ENCODE data around the gene TMCO1.
"Not testable (repeated sequence)": the region's sequence is repeated elsewhere in the genome, so short reads cannot be mapped to it uniquely, and the experiment has no call there.

TMCO1 gene

DNA sequence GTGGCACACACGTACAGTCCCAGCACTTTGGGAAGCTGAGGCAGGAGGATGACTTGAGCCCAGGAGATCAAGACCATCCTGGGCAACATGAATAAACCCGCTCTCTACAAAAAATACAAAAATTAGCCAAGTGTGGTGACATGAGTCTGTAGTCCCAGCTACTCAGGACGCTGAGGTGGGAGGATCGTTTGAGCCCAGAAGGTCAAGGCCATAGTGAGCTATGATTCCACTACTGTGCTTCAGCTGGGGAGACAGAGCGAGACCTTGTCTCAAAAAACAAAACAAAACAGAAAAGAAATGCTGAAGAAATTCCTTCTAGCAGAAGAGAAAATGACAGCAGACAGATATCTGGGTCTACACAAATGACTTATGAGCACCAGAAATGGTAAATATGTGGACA is 80.6 kb downstream of the TMCO1 start:
- DNase-seq (ENCODE audit: low read depth in 2 of 2, low spot score in 1 of 2), result no peak

GRCh38 chr1:165686971-165687433 is 81.7 kb downstream of the TMCO1 start:
- no peak for DNase-seq (ENCODE audit: low read depth in 2 of 2, low spot score in 1 of 2)

DNA sequence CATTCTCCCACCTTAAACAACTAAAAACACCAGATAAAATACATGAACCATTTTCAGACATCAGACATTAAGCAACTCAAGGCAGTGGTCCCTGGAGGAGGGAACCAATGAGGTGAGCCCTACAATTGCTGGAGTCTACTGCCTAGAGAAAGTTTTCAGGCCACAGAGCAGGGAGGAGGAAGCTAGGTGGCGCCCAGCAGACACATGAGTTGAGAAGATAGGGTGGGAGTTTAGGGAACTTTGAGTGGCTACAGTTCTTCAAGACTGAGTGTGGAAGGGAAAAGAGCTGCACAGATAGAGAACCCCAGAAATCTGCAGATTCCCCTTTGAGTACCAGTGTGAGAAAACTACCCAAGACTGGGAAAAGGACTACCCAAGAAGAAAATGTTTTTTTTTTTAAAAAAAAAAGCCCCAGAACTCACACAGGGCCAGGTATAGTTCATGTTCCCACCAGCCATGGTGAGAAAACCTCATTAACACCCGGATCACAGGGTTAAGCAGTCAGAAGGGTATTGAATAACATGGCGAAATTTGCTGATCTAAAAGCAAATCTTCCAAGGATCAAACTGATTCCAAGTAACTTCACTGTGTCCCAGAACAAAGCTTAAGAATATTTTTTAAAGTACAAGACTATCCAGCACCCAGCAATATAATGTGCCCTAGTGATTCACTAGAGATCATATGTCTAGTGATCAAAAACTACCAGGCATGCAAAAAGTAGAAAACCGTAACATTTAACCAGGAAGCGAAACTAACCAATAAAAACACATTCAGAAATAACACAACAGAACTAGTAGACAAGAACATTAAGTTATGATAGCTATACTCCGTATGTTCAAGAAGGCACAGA is 82.3 kb downstream of the TMCO1 start:
- DNase-seq (ENCODE audit: low read depth in 2 of 2, low spot score in 1 of 2), result no peak

DNA sequence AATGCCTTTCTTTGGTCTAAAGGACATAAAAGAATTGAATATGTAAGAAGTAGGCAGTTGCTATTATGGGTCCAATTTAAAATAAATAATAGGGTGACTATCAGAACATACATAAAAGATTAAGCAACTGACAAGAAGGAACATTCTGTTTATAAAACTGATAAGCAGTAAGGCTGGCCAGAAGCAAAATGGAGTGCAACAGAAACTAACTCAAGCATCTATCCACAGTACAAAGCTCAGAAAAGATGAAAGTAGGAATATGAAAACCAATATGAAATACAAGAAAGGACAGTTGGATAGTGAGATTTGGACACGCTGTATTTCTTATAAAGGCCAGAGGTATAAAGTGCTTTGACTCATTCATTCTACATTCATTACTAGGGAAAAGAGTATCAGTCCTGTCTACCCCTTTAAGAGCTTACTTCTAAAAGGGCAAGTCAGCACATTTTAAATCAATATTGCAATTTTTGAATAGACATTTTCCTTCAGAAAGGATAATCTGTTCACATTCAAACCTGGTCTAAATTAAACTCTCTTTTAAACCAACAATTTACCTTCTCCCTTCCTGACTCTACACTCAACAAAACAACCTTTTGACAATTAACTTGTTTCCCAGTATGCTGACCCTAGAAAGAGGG is 84.7 kb downstream of the TMCO1 start:
- DNase-seq (ENCODE audit: low read depth in 2 of 2, low spot score in 1 of 2), result no peak

GRCh38 chr1:165680773-165681172 is 87.9 kb downstream of the TMCO1 start:
- not testable (repeated sequence) for DNase-seq (ENCODE audit: low read depth in 2 of 2, low spot score in 1 of 2)

- no peak for DNase-seq (ENCODE audit: low read depth in 2 of 2, low spot score in 1 of 2)
These were observed 88.4 kb downstream of the TMCO1 start for GRCh38 chr1:165680303-165680702.

- no peak for DNase-seq (ENCODE audit: low read depth in 2 of 2, low spot score in 1 of 2)
These were observed 89.2 kb downstream of the TMCO1 start for GRCh38 chr1:165679282-165680036.

- DNase-seq (ENCODE audit: low read depth in 2 of 2, low spot score in 1 of 2), result no peak
These were observed 90.2 kb downstream of the TMCO1 start for GRCh38 chr1:165678509-165678908.
